GM20000 (cell line): ENCODE measurements around the gene PALD1.

Source experiments
- DNase-seq: peaks from one replicate; pipeline ENCODE4 v3.0.0; 2012; ENCODE audit warnings: low spot score
- TF ChIP-seq, protein P1 (sequence below): IDR thresholded peaks from 2 replicates; pipeline ENCODE4 v1.5.1; 2012; ENCODE audit warnings: mild to moderate bottlenecking, control low read depth; ENCODE audit errors: extremely low read depth, missing control alignments

PALD1 gene

DNA sequence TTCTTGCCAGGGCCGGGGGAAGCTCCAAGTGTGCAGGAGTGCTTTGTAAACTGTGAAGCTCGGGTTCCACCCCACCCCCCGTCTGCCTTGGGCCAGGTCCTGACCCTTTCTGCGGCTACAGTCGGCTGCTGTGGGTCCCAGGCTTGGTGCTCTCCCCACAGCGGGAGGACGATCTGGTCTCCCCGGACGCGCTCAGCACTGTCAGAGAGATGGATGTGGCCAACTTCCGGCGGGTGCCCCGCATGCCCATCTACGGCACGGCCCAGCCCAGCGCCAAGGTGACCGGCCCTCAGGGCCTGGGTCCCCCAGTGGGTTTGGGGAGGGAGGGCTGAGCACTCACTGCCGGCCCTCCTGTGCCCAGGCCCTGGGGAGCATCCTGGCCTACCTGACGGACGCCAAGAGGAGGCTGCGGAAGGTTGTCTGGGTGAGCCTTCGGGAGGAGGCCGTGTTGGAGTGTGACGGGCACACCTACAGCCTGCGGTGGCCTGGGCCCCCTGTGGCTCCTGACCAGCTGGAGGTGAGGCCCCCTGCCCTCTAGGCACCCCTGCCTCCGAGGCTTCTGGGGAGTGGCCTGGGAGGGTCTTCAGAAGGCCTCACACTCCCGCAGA, 60.3 kb downstream of the PALD1 start:
- TF ChIP-seq, protein P1, sequence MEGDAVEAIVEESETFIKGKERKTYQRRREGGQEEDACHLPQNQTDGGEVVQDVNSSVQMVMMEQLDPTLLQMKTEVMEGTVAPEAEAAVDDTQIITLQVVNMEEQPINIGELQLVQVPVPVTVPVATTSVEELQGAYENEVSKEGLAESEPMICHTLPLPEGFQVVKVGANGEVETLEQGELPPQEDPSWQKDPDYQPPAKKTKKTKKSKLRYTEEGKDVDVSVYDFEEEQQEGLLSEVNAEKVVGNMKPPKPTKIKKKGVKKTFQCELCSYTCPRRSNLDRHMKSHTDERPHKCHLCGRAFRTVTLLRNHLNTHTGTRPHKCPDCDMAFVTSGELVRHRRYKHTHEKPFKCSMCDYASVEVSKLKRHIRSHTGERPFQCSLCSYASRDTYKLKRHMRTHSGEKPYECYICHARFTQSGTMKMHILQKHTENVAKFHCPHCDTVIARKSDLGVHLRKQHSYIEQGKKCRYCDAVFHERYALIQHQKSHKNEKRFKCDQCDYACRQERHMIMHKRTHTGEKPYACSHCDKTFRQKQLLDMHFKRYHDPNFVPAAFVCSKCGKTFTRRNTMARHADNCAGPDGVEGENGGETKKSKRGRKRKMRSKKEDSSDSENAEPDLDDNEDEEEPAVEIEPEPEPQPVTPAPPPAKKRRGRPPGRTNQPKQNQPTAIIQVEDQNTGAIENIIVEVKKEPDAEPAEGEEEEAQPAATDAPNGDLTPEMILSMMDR = no peak
- DNase-seq = no peak

DNA sequence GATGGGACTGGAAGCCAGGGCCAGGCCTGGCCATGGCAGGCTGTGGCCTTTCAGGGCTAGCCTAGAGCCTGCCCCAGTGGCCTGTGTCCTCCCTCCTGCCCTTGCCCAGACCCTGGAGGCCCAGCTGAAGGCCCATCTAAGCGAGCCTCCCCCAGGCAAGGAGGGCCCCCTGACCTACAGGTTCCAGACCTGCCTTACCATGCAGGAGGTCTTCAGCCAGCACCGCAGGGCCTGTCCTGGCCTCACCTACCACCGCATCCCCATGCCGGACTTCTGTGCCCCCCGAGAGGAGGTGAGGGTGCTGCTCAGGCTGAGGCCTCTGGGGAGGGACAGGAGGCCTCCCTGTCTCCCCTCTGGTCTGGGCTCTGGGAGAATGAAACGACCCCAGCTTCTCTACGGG, 60.9 kb downstream of the PALD1 start:
- DNase-seq = no peak

DNA sequence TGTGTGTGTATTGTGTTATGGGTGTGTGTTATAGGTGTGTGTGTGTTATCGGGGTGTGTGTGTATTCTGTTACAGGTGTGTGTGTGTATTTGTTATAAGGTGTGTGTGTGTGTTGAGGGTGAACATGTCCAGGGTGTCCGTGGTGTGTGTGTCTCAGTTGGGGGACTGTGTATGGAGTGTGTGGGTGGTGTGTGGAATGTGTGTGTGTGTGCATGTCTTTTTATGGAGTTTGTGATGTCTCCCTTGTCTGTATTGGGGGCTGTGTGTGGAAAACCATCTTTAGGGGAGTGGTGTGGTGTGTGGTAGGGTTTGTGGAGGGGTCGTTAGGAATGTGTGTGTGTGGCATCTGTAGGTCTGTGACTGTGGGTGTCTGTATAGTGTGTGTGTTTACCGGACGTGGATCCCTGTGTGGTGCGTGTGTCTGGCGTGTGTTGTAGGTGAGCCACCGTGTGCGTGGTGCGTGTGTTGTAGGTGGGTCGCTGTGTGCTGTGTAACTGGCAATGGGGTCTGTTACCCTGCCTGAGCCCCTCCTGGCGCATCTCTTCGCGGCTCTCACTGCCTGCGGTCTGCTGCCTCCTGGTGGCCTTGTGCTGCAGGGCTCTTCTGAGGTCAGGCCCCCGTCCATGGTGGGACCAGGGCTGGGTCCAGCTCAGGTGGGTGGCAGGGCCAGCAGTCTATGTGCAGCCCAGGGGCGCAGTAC, 61.7 kb downstream of the PALD1 start:
- peak; percentile 74 for DNase-seq

More for the DNA sequence above, 60.9 kb downstream of the PALD1 start:
- TF ChIP-seq, protein P1 = no peak

DNA sequence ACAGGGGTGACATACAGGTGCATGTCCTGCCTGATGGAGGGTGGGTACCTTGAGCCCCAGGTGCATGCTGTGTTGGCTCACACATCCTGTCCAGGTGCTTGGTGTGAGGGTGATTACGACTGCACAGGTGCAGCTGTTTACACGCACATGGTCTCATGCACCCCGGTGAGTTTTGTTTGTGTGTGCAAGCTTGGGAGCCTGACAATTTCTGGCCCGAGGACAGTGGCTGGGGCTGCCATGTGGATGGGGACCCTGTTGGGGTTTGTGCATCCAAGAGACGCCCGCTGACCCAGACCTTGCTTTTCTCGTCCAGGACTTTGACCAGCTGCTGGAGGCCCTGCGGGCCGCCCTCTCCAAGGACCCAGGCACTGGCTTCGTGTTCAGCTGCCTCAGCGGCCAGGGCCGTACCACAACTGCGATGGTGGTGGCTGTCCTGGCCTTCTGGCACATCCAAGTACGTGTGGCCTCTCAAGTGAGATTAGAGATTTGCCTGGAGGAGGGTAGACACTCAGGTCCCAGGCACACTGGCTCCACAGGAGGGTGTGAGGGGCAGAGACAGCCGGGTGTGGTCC, 62.3 kb downstream of the PALD1 start:
- DNase-seq = no peak
- TF ChIP-seq, protein P1 = no peak

More for the DNA sequence above, 61.7 kb downstream of the PALD1 start:
- TF ChIP-seq, protein P1 = peak; percentile 58

DNA sequence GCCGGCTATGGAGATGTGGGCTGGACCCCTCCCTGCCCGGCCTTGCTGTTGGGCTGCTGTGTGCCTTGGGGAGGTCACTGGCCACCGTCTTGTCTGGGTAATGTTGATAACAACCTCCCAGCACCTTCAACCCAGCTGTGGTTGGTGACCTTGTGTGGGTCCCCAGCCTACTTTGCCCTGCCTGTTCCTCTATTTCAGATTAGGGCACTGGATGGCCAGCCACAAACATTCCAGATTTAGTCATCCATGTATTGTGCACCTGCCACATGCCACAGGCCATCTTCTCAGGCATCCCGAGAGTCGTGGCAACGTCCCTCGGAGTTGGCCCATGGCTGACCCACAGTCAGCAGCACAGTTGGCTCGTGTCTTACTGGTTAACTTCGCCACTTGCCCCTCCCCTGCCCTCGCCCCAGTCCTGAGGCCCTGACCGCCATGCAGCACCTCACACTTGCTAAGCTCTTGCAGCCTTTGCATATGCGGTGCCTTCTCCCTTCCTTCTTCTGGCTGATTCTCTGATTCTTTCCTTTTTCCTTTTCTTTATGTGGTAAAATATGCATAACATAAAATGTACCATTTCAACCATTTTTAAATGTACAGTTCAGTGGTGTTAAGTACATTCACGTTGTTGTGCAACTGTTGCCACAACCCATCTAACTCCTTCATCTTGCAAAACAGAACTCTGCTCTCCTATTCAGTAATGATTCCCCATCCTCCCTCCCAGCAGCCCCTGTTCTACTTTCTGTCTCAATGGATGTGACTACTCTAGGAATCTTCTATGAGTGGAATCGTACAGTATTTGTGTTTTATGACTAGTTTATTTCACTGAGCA, 63.4 kb downstream of the PALD1 start:
- TF ChIP-seq, protein P1 = no peak
- no peak for DNase-seq

DNA sequence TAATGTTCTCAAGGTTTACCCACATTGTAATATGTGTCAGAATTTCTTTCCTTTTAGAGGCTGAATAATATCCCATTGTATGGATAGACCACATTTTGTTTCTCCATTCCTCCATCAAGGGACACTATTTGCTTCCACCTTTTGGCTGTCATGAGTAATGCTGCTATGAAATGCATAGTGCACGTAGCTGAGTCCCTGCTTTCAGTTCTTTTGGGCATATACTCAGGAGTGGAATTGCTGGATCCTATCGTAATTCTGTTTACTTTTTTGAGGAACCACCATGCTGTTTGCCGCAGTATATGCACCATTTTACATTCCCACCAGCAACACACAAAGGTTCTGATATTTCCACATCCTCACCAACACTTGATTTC, 64.0 kb downstream of the PALD1 start:
- TF ChIP-seq, protein P1 = no peak
- no peak for DNase-seq
